Measurements from ENCODE around the gene RNF223. TPM values are rescaled to one million over a fixed set of nuclear protein-coding genes. Genes with fewer than 3 reads are reported as not detected.
A peak's percentile ranks its signal among the peaks of the same experiment; 100 is the strongest.
"Not testable (repeated sequence)": the region's sequence is repeated elsewhere in the genome, so short reads cannot be mapped to it uniquely, and the experiment has no call there.

The RNF223 gene
- total RNA-seq, 1 experiment from 2014 or later: not detected

- DNase-seq (ENCODE audit: low read depth): no peak
Observed at GRCh38 chr1:1087351-1088028, 13.4 kb upstream of the RNF223 start.

GRCh38 chr1:1086911-1087341 lies 12.8 kb upstream of the RNF223 start:
- DNase-seq (ENCODE audit: low read depth): no peak

- DNase-seq (ENCODE audit: low read depth): peak; percentile 11
Observed at GRCh38 chr1:1085911-1086841, 12.1 kb upstream of the RNF223 start.

GRCh38 chr1:1085171-1085841 lies 11.2 kb upstream of the RNF223 start:
- no peak for DNase-seq (ENCODE audit: low read depth)

- peak; percentile 13 for DNase-seq (ENCODE audit: low read depth)
Observed at GRCh38 chr1:1084372-1085170, 10.5 kb upstream of the RNF223 start.

- DNase-seq (ENCODE audit: low read depth): no peak
Observed at GRCh38 chr1:1083416-1084371, 9.6 kb upstream of the RNF223 start.

- no peak for DNase-seq (ENCODE audit: low read depth)
Observed at GRCh38 chr1:1082776-1083415, 8.8 kb upstream of the RNF223 start.

GRCh38 chr1:1082239-1082775 lies 8.2 kb upstream of the RNF223 start:
- no peak for DNase-seq (ENCODE audit: low read depth)

- DNase-seq (ENCODE audit: low read depth): no peak
Observed at GRCh38 chr1:1081311-1082238, 7.5 kb upstream of the RNF223 start.

GRCh38 chr1:1080951-1081310 lies 6.8 kb upstream of the RNF223 start:
- DNase-seq (ENCODE audit: low read depth): no peak

GRCh38 chr1:1080122-1080757 lies 6.1 kb upstream of the RNF223 start:
- DNase-seq (ENCODE audit: low read depth): peak; percentile 92

- peak; percentile 99 for DNase-seq (ENCODE audit: low read depth)
Observed at GRCh38 chr1:1079408-1080121, 5.5 kb upstream of the RNF223 start.

GRCh38 chr1:1077396-1077795 lies 3.3 kb upstream of the RNF223 start:
- DNase-seq (ENCODE audit: low read depth): not testable (repeated sequence)

GRCh38 chr1:1075148-1075935 lies 1.2 kb upstream of the RNF223 start:
- no peak for DNase-seq (ENCODE audit: low read depth)

GRCh38 chr1:1074631-1075147 lies 583 bp upstream of the RNF223 start:
- no peak for DNase-seq (ENCODE audit: low read depth)

Measured in Daoy (cell line).